ENCODE measurements around the gene MAPK7.

Gene MAPK7

GRCh38 chr17:19404264-19404663, 26.0 kb downstream of the MAPK7 start:
- no peak for DNase-seq (ENCODE audit: extremely low read depth, insufficient read length)
- peaks cover 1% of the 10 kb centered on the region; the same call in 1 of the 2 replicates for H3K27me3 ChIP-seq (replicated peaks; ENCODE audit: control insufficient read depth, insufficient read depth, low read length)
- H3K36me3 ChIP-seq (ENCODE audit: control insufficient read depth, insufficient read depth, low read length): no peaks in the 10 kb centered on the region
- no peak overlapping the region for H3K4me3 ChIP-seq (replicated peaks; ENCODE audit: low read depth, low read length)
- no peak for TF ChIP-seq CTCF (IDR thresholded peaks at IDR 0.05; ENCODE audit: insufficient read depth, low read length, poor library complexity, severe bottlenecking)

GRCh38 chr17:19405114-19405513, 26.8 kb downstream of the MAPK7 start:
- no peaks in the 10 kb centered on the region for H3K36me3 ChIP-seq (ENCODE audit: control insufficient read depth, insufficient read depth, low read length)
- no peak for DNase-seq (ENCODE audit: extremely low read depth, insufficient read length)
- no peak for TF ChIP-seq CTCF (IDR thresholded peaks at IDR 0.05; ENCODE audit: insufficient read depth, low read length, poor library complexity, severe bottlenecking)
- H3K4me3 ChIP-seq (replicated peaks; ENCODE audit: low read depth, low read length): no peak overlapping the region
- H3K27me3 ChIP-seq (replicated peaks; ENCODE audit: control insufficient read depth, insufficient read depth, low read length): peaks cover 1% of the 10 kb centered on the region; the same call in 1 of the 2 replicates

- Histone ChIP-seq H3K36me3 (ENCODE audit: control insufficient read depth, insufficient read depth, low read length) (no peaks in the 10 kb centered on the region), H3K27me3 (replicated peaks; ENCODE audit: control insufficient read depth, insufficient read depth, low read length) (peaks cover 1% of the 10 kb centered on the region; the same call in 1 of the 2 replicates), H3K4me3 (replicated peaks; ENCODE audit: low read depth, low read length) (no peak overlapping the region)
- no peak for TF ChIP-seq CTCF (IDR thresholded peaks at IDR 0.05; ENCODE audit: insufficient read depth, low read length, poor library complexity, severe bottlenecking)
- DNase-seq (ENCODE audit: extremely low read depth, insufficient read length): no peak
Measured at GRCh38 chr17:19407601-19408345, 29.5 kb downstream of the MAPK7 start.

- Histone ChIP-seq H3K36me3 (ENCODE audit: control insufficient read depth, insufficient read depth, low read length) (no peaks in the 10 kb centered on the region), H3K27me3 (replicated peaks; ENCODE audit: control insufficient read depth, insufficient read depth, low read length) (peaks cover under 1% of the 10 kb centered on the region; the same call in 1 of the 2 replicates), H3K4me3 (replicated peaks; ENCODE audit: low read depth, low read length) (no peak overlapping the region)
- DNase-seq (ENCODE audit: extremely low read depth, insufficient read length): no peak
- no peak for TF ChIP-seq CTCF (IDR thresholded peaks at IDR 0.05; ENCODE audit: insufficient read depth, low read length, poor library complexity, severe bottlenecking)
Measured at GRCh38 chr17:19408346-19408710, 30.0 kb downstream of the MAPK7 start.

- H3K36me3 ChIP-seq (ENCODE audit: control insufficient read depth, insufficient read depth, low read length): no peaks in the 10 kb centered on the region
- no peak for TF ChIP-seq CTCF (IDR thresholded peaks at IDR 0.05; ENCODE audit: insufficient read depth, low read length, poor library complexity, severe bottlenecking)
- no peak for DNase-seq (ENCODE audit: extremely low read depth, insufficient read length)
Measured at GRCh38 chr17:19409066-19409465, 30.8 kb downstream of the MAPK7 start.

More at GRCh38 chr17:19409066-19409465, 30.8 kb downstream of the MAPK7 start:
- peaks cover 2% of the 10 kb centered on the region; the same call in 1 of the 2 replicates for H3K27me3 ChIP-seq (replicated peaks; ENCODE audit: control insufficient read depth, insufficient read depth, low read length)
- no peak overlapping the region for H3K4me3 ChIP-seq (replicated peaks; ENCODE audit: low read depth, low read length)

Data from GM06990 (cell line).